ENCODE data around the gene USP20.
"Not testable (repeated sequence)": the region's sequence is repeated elsewhere in the genome, so short reads cannot be mapped to it uniquely, and the experiment has no call there.

USP20 gene

GRCh38 chr9:129835128-129835859, at the start of gene USP20, which contains the start of gene C9orf78:
USP20 (plus strand) TSS chr9:129835458; CDS start chr9:129852556, 17,098 bp downstream.
C9orf78 (minus strand) TSS chr9:129835275; CDS start chr9:129835221, 54 bp downstream.
- Histone ChIP-seq H3K36me3 (ENCODE audit: control insufficient read depth, low read depth, low read length) (peaks cover 25% of the 10 kb centered on the region), H3K9me3 (ENCODE audit: control insufficient read depth, low read depth, low read length) (no peaks in the 10 kb centered on the region), H3K4me3 (ENCODE audit: low read length) (peak within 1 kb of the TSS; percentile 84), H3K27ac (ENCODE audit: low read length) (no peak within 1 kb of the TSS), H3K4me1 (ENCODE audit: control insufficient read depth, low read depth, low read length) (peaks cover 17% of the 10 kb centered on the region), H3K9ac (ENCODE audit: low read length) (peak within 1 kb of the TSS; percentile 64), H3K27me3 (ENCODE audit: control insufficient read depth, insufficient read depth, low read length) (no peaks in the 10 kb centered on the region)

- no peaks in the 10 kb centered on the region for H3K4me1 ChIP-seq (ENCODE audit: control insufficient read depth, low read depth, low read length)
- H3K9ac ChIP-seq (ENCODE audit: low read length) = no peak overlapping the region
- H3K36me3 ChIP-seq (ENCODE audit: control insufficient read depth, low read depth, low read length) = no peaks in the 10 kb centered on the region
- H3K27ac ChIP-seq (ENCODE audit: low read length) = no peak overlapping the region
- H3K27me3 ChIP-seq (ENCODE audit: control insufficient read depth, insufficient read depth, low read length) = no peaks in the 10 kb centered on the region
- no peak overlapping the region for H3K4me3 ChIP-seq (ENCODE audit: low read length)
- H3K9me3 ChIP-seq (ENCODE audit: control insufficient read depth, low read depth, low read length) = no peaks in the 10 kb centered on the region
Observed at GRCh38 chr9:129785866-129786265, 49.4 kb upstream of the USP20 start.

DNA sequence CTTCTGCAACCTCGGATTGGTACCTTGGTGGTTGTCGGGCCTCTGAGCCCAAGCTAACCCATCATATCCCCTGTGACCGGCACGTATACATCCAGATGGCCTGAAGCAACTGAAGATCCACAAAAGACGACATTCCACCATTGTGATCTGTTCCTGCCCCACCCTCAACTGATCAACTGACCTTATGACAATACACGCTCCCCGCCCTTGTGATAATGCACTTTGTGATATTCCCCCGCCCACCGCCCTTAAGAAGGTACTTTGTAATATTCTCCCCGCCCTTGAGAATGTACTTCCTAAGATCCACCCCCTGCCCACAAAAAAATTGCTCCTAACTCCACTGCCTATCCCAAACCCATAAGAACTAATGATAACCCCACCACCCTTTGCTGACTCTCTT, 48.8 kb upstream of the USP20 start:
- no peak overlapping the region for H3K4me3 ChIP-seq (ENCODE audit: low read length)
- H3K9ac ChIP-seq (ENCODE audit: low read length) = no peak overlapping the region
- no peaks in the 10 kb centered on the region for H3K36me3 ChIP-seq (ENCODE audit: control insufficient read depth, low read depth, low read length)
- H3K27ac ChIP-seq (ENCODE audit: low read length) = no peak overlapping the region
- no peaks in the 10 kb centered on the region for H3K9me3 ChIP-seq (ENCODE audit: control insufficient read depth, low read depth, low read length)
- no peaks in the 10 kb centered on the region for H3K4me1 ChIP-seq (ENCODE audit: control insufficient read depth, low read depth, low read length)
- no peaks in the 10 kb centered on the region for H3K27me3 ChIP-seq (ENCODE audit: control insufficient read depth, insufficient read depth, low read length)

- no peaks in the 10 kb centered on the region for H3K36me3 ChIP-seq (ENCODE audit: control insufficient read depth, low read depth, low read length)
- H3K9ac ChIP-seq (ENCODE audit: low read length) = no peak overlapping the region
- H3K27me3 ChIP-seq (ENCODE audit: control insufficient read depth, insufficient read depth, low read length) = no peaks in the 10 kb centered on the region
- H3K27ac ChIP-seq (ENCODE audit: low read length) = no peak overlapping the region
- H3K4me1 ChIP-seq (ENCODE audit: control insufficient read depth, low read depth, low read length) = no peaks in the 10 kb centered on the region
- H3K4me3 ChIP-seq (ENCODE audit: low read length) = no peak overlapping the region
- no peaks in the 10 kb centered on the region for H3K9me3 ChIP-seq (ENCODE audit: control insufficient read depth, low read depth, low read length)
Observed at GRCh38 chr9:129794549-129794948, 40.7 kb upstream of the USP20 start.

DNA sequence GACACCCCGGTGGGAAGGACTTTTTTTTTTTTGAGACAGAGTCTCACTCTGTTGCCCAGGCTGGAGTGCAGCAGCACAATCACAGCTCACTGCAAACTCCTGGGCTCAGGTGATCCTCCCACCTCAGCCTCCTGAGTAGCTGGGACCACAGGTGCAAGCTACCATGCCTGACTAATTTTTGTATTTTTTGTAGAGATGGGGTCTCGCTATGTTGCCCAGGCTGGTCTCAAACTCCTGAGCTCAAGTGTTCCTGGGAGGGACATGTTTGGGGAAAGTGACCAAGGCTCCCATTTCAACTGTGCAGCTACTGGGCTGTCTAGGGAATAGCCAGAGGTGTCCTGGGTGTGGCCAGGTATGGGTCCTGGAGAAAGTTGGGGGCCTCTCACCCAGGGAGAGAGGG, 39.2 kb upstream of the USP20 start:
- not testable (repeated sequence) for H3K9me3 ChIP-seq (ENCODE audit: control insufficient read depth, low read depth, low read length); H3K9ac ChIP-seq (ENCODE audit: low read length); H3K27ac ChIP-seq (ENCODE audit: low read length); H3K4me1 ChIP-seq (ENCODE audit: control insufficient read depth, low read depth, low read length); H3K4me3 ChIP-seq (ENCODE audit: low read length); H3K36me3 ChIP-seq (ENCODE audit: control insufficient read depth, low read depth, low read length); H3K27me3 ChIP-seq (ENCODE audit: control insufficient read depth, insufficient read depth, low read length)

GRCh38 chr9:129798973-129799372, 36.3 kb upstream of the USP20 start:
- Histone ChIP-seq H3K27ac (ENCODE audit: low read length) (no peak overlapping the region), H3K9ac (ENCODE audit: low read length) (no peak overlapping the region), H3K36me3 (ENCODE audit: control insufficient read depth, low read depth, low read length) (no peaks in the 10 kb centered on the region), H3K4me1 (ENCODE audit: control insufficient read depth, low read depth, low read length) (no peaks in the 10 kb centered on the region), H3K9me3 (ENCODE audit: control insufficient read depth, low read depth, low read length) (no peaks in the 10 kb centered on the region), H3K27me3 (ENCODE audit: control insufficient read depth, insufficient read depth, low read length) (no peaks in the 10 kb centered on the region), H3K4me3 (ENCODE audit: low read length) (no peak overlapping the region)

DNA sequence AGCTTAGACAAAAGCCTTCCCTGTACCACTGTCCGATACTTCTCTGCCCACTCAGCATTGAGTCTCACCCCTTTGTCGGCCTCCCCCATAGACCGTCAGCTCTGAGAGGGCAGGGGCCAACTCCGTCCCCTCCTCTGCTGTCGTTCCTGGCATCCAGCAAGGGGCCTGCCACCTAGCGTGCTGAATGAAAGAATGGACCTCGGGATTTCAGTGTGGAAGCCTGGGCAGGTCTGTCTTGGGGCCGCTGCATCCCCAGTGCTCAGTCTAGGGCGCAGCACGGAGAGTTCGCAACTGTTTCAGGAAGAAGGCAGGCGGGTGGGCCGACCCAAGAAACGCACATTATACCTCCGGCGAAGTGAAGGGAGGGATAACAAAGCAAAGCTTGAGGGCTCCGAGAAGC, 33.8 kb upstream of the USP20 start:
- H3K4me1 ChIP-seq (ENCODE audit: control insufficient read depth, low read depth, low read length) = no peaks in the 10 kb centered on the region
- H3K9me3 ChIP-seq (ENCODE audit: control insufficient read depth, low read depth, low read length) = no peaks in the 10 kb centered on the region
- H3K36me3 ChIP-seq (ENCODE audit: control insufficient read depth, low read depth, low read length) = no peaks in the 10 kb centered on the region
- H3K9ac ChIP-seq (ENCODE audit: low read length) = no peak overlapping the region
- H3K27ac ChIP-seq (ENCODE audit: low read length) = no peak overlapping the region
- no peaks in the 10 kb centered on the region for H3K27me3 ChIP-seq (ENCODE audit: control insufficient read depth, insufficient read depth, low read length)
- H3K4me3 ChIP-seq (ENCODE audit: low read length) = no peak overlapping the region

- Histone ChIP-seq H3K27me3 (ENCODE audit: control insufficient read depth, insufficient read depth, low read length) (no peaks in the 10 kb centered on the region), H3K36me3 (ENCODE audit: control insufficient read depth, low read depth, low read length) (no peaks in the 10 kb centered on the region), H3K27ac (ENCODE audit: low read length) (no peak within 1 kb of the TSS), H3K4me3 (ENCODE audit: low read length) (peak within 1 kb of the TSS; percentile 59), H3K4me1 (ENCODE audit: control insufficient read depth, low read depth, low read length) (no peaks in the 10 kb centered on the region), H3K9me3 (ENCODE audit: control insufficient read depth, low read depth, low read length) (no peaks in the 10 kb centered on the region), H3K9ac (ENCODE audit: low read length) (peak within 1 kb of the TSS; percentile 1)
Observed at GRCh38 chr9:129802833-129803675, 32.2 kb upstream of the USP20 start, which contains the start of gene TOR1B. TOR1B (plus strand) TSS chr9:129803184; CDS start chr9:129803213, 29 bp downstream.

DNA sequence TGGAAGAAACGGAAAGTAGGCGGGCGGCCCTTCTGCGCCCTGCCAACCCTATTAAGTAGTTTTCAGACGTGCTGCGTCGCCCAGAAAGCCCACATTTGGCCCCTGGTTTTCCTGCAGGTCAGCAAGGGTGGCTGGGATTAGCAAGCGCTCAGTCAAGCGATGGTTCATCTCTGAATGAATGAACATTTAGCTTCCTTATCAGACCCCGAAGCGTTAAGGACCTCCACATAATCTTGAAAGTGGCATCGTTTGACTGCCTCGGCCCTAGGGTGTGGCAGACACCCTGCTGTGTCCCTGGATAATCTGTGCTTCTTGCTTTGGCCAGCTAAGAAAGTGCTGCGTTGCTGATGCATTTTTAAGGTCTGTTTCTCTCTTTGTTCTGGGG, 31.6 kb upstream of the USP20 start:
- H3K27ac ChIP-seq (ENCODE audit: low read length) = no peak overlapping the region
- peaks cover under 1% of the 10 kb centered on the region for H3K36me3 ChIP-seq (ENCODE audit: control insufficient read depth, low read depth, low read length)
- H3K9me3 ChIP-seq (ENCODE audit: control insufficient read depth, low read depth, low read length) = no peaks in the 10 kb centered on the region
- H3K27me3 ChIP-seq (ENCODE audit: control insufficient read depth, insufficient read depth, low read length) = no peaks in the 10 kb centered on the region
- peak overlapping the region; percentile 1 for H3K9ac ChIP-seq (ENCODE audit: low read length)
- H3K4me1 ChIP-seq (ENCODE audit: control insufficient read depth, low read depth, low read length) = no peaks in the 10 kb centered on the region
- H3K4me3 ChIP-seq (ENCODE audit: low read length) = peak overlapping the region; percentile 59

DNA sequence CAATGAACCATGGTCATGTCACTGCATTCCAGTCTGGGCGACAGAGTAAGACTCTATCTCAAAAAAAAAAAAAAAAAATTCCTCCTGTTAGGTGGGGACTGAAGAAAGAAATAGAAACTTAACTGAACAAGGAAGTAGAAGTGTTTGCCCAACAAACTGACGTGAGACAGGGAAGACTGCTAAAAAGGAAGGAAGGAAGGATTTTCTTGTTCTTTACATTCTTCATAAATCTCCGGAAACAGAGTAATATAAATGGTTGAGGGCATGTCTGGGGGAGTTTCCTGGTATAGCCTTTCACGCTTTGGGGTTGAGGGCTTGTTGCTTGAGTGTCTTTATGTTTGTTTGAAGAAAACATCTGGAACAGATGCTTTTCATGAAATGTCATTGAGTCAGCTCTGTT, 29.2 kb upstream of the USP20 start:
- no peak overlapping the region for H3K27ac ChIP-seq (ENCODE audit: low read length)
- H3K27me3 ChIP-seq (ENCODE audit: control insufficient read depth, insufficient read depth, low read length) = no peaks in the 10 kb centered on the region
- H3K9ac ChIP-seq (ENCODE audit: low read length) = no peak overlapping the region
- no peak overlapping the region for H3K4me3 ChIP-seq (ENCODE audit: low read length)
- peaks cover 20% of the 10 kb centered on the region for H3K36me3 ChIP-seq (ENCODE audit: control insufficient read depth, low read depth, low read length)
- H3K9me3 ChIP-seq (ENCODE audit: control insufficient read depth, low read depth, low read length) = no peaks in the 10 kb centered on the region
- H3K4me1 ChIP-seq (ENCODE audit: control insufficient read depth, low read depth, low read length) = no peaks in the 10 kb centered on the region

DNA sequence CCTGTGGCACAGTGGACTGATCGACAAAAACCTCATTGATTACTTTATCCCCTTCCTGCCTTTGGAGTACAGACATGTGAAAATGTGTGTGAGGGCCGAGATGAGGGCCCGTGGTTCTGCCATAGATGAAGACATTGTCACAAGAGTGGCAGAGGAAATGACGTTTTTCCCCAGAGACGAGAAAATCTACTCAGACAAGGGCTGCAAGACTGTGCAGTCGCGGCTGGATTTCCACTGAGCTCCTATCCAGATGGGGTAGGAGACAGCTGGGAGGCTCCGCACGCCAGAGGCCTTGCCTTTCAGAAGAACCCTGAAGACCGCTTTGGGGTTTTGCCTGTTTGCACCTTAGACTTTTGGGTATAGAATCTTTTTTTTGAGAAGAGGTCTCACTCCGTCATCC, 25.9 kb upstream of the USP20 start:
- H3K4me3 ChIP-seq (ENCODE audit: low read length) = no peak overlapping the region
- H3K27me3 ChIP-seq (ENCODE audit: control insufficient read depth, insufficient read depth, low read length) = no peaks in the 10 kb centered on the region
- no peaks in the 10 kb centered on the region for H3K4me1 ChIP-seq (ENCODE audit: control insufficient read depth, low read depth, low read length)
- peaks cover 41% of the 10 kb centered on the region for H3K36me3 ChIP-seq (ENCODE audit: control insufficient read depth, low read depth, low read length)
- H3K9me3 ChIP-seq (ENCODE audit: control insufficient read depth, low read depth, low read length) = no peaks in the 10 kb centered on the region
- no peak overlapping the region for H3K9ac ChIP-seq (ENCODE audit: low read length)
- H3K27ac ChIP-seq (ENCODE audit: low read length) = no peak overlapping the region

All from iPS-18a (cell line).